PC-3 (cell line): ENCODE data around the gene TBX3. TPM values are rescaled to one million over a fixed set of nuclear protein-coding genes. Genes with fewer than 3 reads are reported as not detected.

Experiments used
- ATAC-seq: fragments of 200-7000 bp; cut with Tn5 transposase; 2 replicates; pipeline ENCODE4 v1.9.1; 2020; ENCODE audit warnings: mild to moderate bottlenecking, moderate library complexity
- BruUV-seq: library from RNA; stranded (reverse); fragments of 400-500 nt; replicated peaks from 2 replicates; lab custom pipeline; 2021; lab: Mats Ljungman, UMichigan
- CTCF ChIA-PET: fragments of 300-600 bp; sonication (Branson Sonifier 250); formaldehyde crosslinking; loops from one replicate; lab custom pipeline; 2022; ENCODE audit warnings: antibody characterized with exemption; lab: Charles Lee
- POLR2A ChIA-PET: fragments of 300-600 bp; sonication (Branson Sonifier 250); formaldehyde crosslinking; loops from one replicate; lab custom pipeline; 2022; ENCODE audit warnings: antibody characterized with exemption; ENCODE audit not compliant: unreplicated experiment; lab: Charles Lee
- DNase-seq: peaks from one replicate; pipeline ENCODE4 v3.0.0-alpha.2; 2015
- H2AFZ ChIP-seq: fragments of 300-600 bp; sonication (generic); 2 replicates; pipeline ENCODE4 v1.6.0; 2016; ENCODE audit warnings: antibody characterized with exemption, low read length
- H3F3A ChIP-seq: fragments of 300-600 bp; sonication (generic); one replicate; pipeline ENCODE4 v1.6.0; 2017; ENCODE audit warnings: antibody characterized with exemption, low read length, control low read depth, mild to moderate bottlenecking; ENCODE audit not compliant: unreplicated experiment
- H3K27ac ChIP-seq: fragments of 300-600 bp; sonication (generic); 2 replicates; pipeline ENCODE4 v1.5.1; 2016; ENCODE audit warnings: mild to moderate bottlenecking, low read length
- H3K27me3 ChIP-seq: fragments of 300-600 bp; sonication (generic); 2 replicates; pipeline ENCODE4 v1.6.1; 2016; ENCODE audit warnings: low read length, mixed read lengths
- H3K36me3 ChIP-seq: fragments of 300-600 bp; sonication (generic); 2 replicates; pipeline ENCODE4 v1.6.1; 2016; ENCODE audit warnings: low read depth, mixed run types, low read length, mixed read lengths
- H3K4me1 ChIP-seq: fragments of 300-600 bp; sonication (generic); 2 replicates; pipeline ENCODE4 v1.5.1; 2016; ENCODE audit warnings: low read length; ENCODE audit not compliant: insufficient read depth
- H3K4me2 ChIP-seq: fragments of 300-600 bp; sonication (generic); 2 replicates; pipeline ENCODE4 v1.6.0; 2016; ENCODE audit warnings: low read length
- H3K4me3 ChIP-seq: fragments of 300-600 bp; sonication (generic); 2 replicates; pipeline ENCODE4 v1.5.1; 2016; ENCODE audit warnings: mild to moderate bottlenecking, low read length, mixed read lengths
- H3K79me2 ChIP-seq: fragments of 300-600 bp; sonication (generic); 2 replicates; pipeline ENCODE4 v1.6.1; 2017; ENCODE audit warnings: low read length, mixed read lengths
- H3K9ac ChIP-seq: fragments of 300-600 bp; sonication (generic); 2 replicates; pipeline ENCODE4 v1.6.0; 2016; ENCODE audit warnings: mild to moderate bottlenecking, low read length
- H3K9me2 ChIP-seq: fragments of 300-600 bp; sonication (generic); replicated peaks from 2 replicates; pipeline ENCODE4 v1.6.1; 2016; ENCODE audit warnings: mixed run types, low read length, mixed read lengths
- H3K9me3 ChIP-seq: fragments of 300-600 bp; sonication (generic); 2 replicates; pipeline ENCODE4 v1.6.1; 2016; ENCODE audit warnings: low read length, mixed read lengths
- H4K20me1 ChIP-seq: fragments of 300-600 bp; sonication (generic); 2 replicates; pipeline ENCODE4 v1.6.1; 2016; ENCODE audit warnings: low read length, mixed read lengths
- CTCF ChIP-seq: fragments of 300-600 bp; sonication (generic); conservative IDR thresholded peaks from 2 replicates; pipeline ENCODE4 v1.5.1; 2017; ENCODE audit warnings: antibody characterized with exemption, low read depth, mild to moderate bottlenecking, low read length
- EZH2 ChIP-seq: fragments of 300-600 bp; sonication (generic); IDR thresholded peaks from one replicate; pipeline ENCODE4 v1.6.1; 2017; ENCODE audit warnings: antibody characterized with exemption, mild to moderate bottlenecking, low read length; ENCODE audit not compliant: unreplicated experiment
- EZH2phosphoT487 ChIP-seq: fragments of 300-600 bp; sonication (generic); IDR thresholded peaks from 2 replicates; pipeline ENCODE4 v1.6.1; 2018; ENCODE audit warnings: mild to moderate bottlenecking, antibody characterized with exemption, low read length, borderline replicate concordance
- intact Hi-C: fragments of 100-400 bp; cut with micrococcal nuclease; formaldehyde crosslinking; loops from 2 replicates; pipeline ENCODE4 v1.9.0; 2023
- total RNA-seq: library from RNA; depleted of rRNA; stranded (reverse); fragments of >200 nt; gene quantifications from 2 replicates; pipeline ENCODE4 v1.2.3, GENCODE V29; 2014

Gene TBX3
- total RNA-seq, 1 experiment from 2014 or later, result 89.4 TPM

- Histone ChIP-seq H3K9ac (no peak overlapping the region), H3K4me3 (no peak overlapping the region), H4K20me1 (no peaks in the 10 kb centered on the region), H3K79me2 (peaks cover 22% of the 10 kb centered on the region), H3K9me2 (no peaks in the 10 kb centered on the region), H2AFZ (no peak overlapping the region), H3K4me2 (no peak overlapping the region), H3K27me3 (no peaks in the 10 kb centered on the region), H3K4me1 (peaks cover 15% of the 10 kb centered on the region), H3F3A (no peaks in the 10 kb centered on the region), H3K27ac (no peak overlapping the region), H3K9me3 (no peaks in the 10 kb centered on the region), H3K36me3 (no peaks in the 10 kb centered on the region)
- intact Hi-C loops, result no loop called here
- POLR2A ChIA-PET, result no interaction called here
- BruUV-seq, result no TSS peak
- DNase-seq (no peak), ATAC-seq (no peak)
- CTCF ChIA-PET, result no interaction called here
- TF ChIP-seq CTCF (no peak), EZH2phosphoT487 (no peak), EZH2 (no peak)
These were observed 12.7 kb upstream of the TBX3 start for GRCh38 chr12:114696443-114697242.

- CTCF ChIA-PET, result no interaction called here
- DNase-seq (no peak), ATAC-seq (no peak)
- Histone ChIP-seq H2AFZ (no peak overlapping the region), H3K4me1 (peaks cover 29% of the 10 kb centered on the region), H3K9me2 (no peaks in the 10 kb centered on the region), H3K9me3 (no peaks in the 10 kb centered on the region), H3K27ac (no peak overlapping the region), H3K4me2 (no peak overlapping the region), H3K27me3 (no peaks in the 10 kb centered on the region), H3K79me2 (peaks cover 33% of the 10 kb centered on the region), H3K9ac (no peak overlapping the region), H3F3A (no peaks in the 10 kb centered on the region), H3K36me3 (no peaks in the 10 kb centered on the region), H3K4me3 (no peak overlapping the region), H4K20me1 (no peaks in the 10 kb centered on the region)
- POLR2A ChIA-PET, result no interaction called here
- intact Hi-C loops, result no loop called here
- no TSS peak for BruUV-seq
- TF ChIP-seq EZH2phosphoT487 (no peak), CTCF (no peak), EZH2 (no peak)
These were observed 11.3 kb upstream of the TBX3 start for GRCh38 chr12:114695305-114695592.

- H3K79me2 ChIP-seq, result peaks cover 33% of the 10 kb centered on the region
- H4K20me1 ChIP-seq, result no peaks in the 10 kb centered on the region
- TF ChIP-seq EZH2phosphoT487, result no peak
- no peak for TF ChIP-seq CTCF
- no peak for TF ChIP-seq EZH2
- ChIA-PET CTCF (no interaction called here), POLR2A (no interaction called here)
- DNase-seq, result no peak
- no peak overlapping the region for H3K9ac ChIP-seq
- no peaks in the 10 kb centered on the region for H3K9me2 ChIP-seq
- peaks cover 31% of the 10 kb centered on the region for H3K4me1 ChIP-seq
- H3K4me2 ChIP-seq, result 0 out of 2 replicates have a peak overlapping the region, but pooled peaks have one; percentile 96
- ATAC-seq, result no peak
- no peaks in the 10 kb centered on the region for H3F3A ChIP-seq
- H3K27ac ChIP-seq, result no peak overlapping the region
- H3K4me3 ChIP-seq, result no peak overlapping the region
- no peaks in the 10 kb centered on the region for H3K9me3 ChIP-seq
- H3K36me3 ChIP-seq, result no peaks in the 10 kb centered on the region
- H2AFZ ChIP-seq, result no peak overlapping the region
- H3K27me3 ChIP-seq, result no peaks in the 10 kb centered on the region
- no TSS peak for BruUV-seq
- intact Hi-C loops, result no loop called here
These were observed 10.7 kb upstream of the TBX3 start for GRCh38 chr12:114694436-114695304.
